T-cell (primary cell): Measurements from ENCODE around the gene EPN2. TPM values are rescaled to one million over a fixed set of nuclear protein-coding genes. Genes with fewer than 3 reads are reported as not detected.

ENCODE experiments used
- ATAC-seq, 4 experiments: fragments of 200-7000 bp in 3 of 4; fragments of 150-1000 bp in 1 of 4; cut with Tn5 transposase; replicated peaks in 1 of 4; 1 replicate in 3 of 4; 2 replicates in 1 of 4; pipeline ENCODE4 v1.10.0; 2021; ENCODE audit warnings: moderate library complexity in 3 of 4, mild to moderate bottlenecking in 2 of 4, moderate number of reproducible peaks in 1 of 4
- CTCF ChIA-PET, 2 donors: fragments of 300-600 bp; sonication (Branson Sonifier 250); formaldehyde crosslinking; loops; one replicate each; lab custom pipeline; 2022; ENCODE audit warnings: antibody characterized with exemption in 2 of 2; lab: Charles Lee
- POLR2A ChIA-PET, 2 donors: fragments of 300-600 bp; sonication (Branson Sonifier 250); formaldehyde crosslinking; loops; one replicate each; lab custom pipeline; 2022; ENCODE audit warnings: antibody characterized with exemption in 2 of 2; lab: Charles Lee
- DNase-seq, 35 experiments: peaks; one replicate each; pipeline versions ENCODE4 v3.0.0 to v3.0.0-alpha.2; 2013 to 2023
- H3K27ac ChIP-seq: one replicate; pipeline ENCODE4 v1.5.1; 2013; ENCODE audit warnings: low read length
- H3K27me3 ChIP-seq, 2 experiments: replicated peaks in 1 of 2; 1 replicate in 1 of 2; 2 replicates in 1 of 2; pipeline versions ENCODE4 v1.6.1 to v1.7.0; 2013; ENCODE audit warnings: low read length in 1 of 2, mixed read lengths in 1 of 2; ENCODE audit not compliant: control insufficient read depth in 2 of 2, insufficient read depth in 2 of 2; ENCODE audit errors: extremely low read depth in 1 of 2
- H3K36me3 ChIP-seq, 2 donors: 1 replicate in 1 of 2; 2 replicates in 1 of 2; pipeline versions ENCODE4 v1.6.1 to v1.7.0; 2013; ENCODE audit warnings: low read length in 1 of 2; ENCODE audit not compliant: control insufficient read depth in 2 of 2, insufficient read depth in 1 of 2; ENCODE audit errors: extremely low read depth in 1 of 2
- H3K4me1 ChIP-seq, 2 experiments: 1 replicate in 1 of 2; 2 replicates in 1 of 2; pipeline versions ENCODE4 v1.6.1 to v1.7.0; 2013; ENCODE audit warnings: low read length in 2 of 2, mixed read lengths in 1 of 2; ENCODE audit not compliant: insufficient read depth in 2 of 2, control insufficient read depth in 1 of 2; ENCODE audit errors: extremely low read depth in 1 of 2
- H3K4me3 ChIP-seq, 2 donors: 1 replicate in 1 of 2; 2 replicates in 1 of 2; pipeline versions ENCODE4 v1.5.1 to v1.7.0; 2013; ENCODE audit warnings: mild to moderate bottlenecking in 2 of 2, low read length in 1 of 2, moderate library complexity in 1 of 2; ENCODE audit not compliant: control insufficient read depth in 1 of 2; ENCODE audit errors: extremely low read depth in 1 of 2
- H3K9me3 ChIP-seq: 2 replicates; pipeline ENCODE4 v1.7.0; 2013
- H3K27ac Mint-ChIP-seq, 2 donors: one replicate each; pipeline ENCODE4 v1.8.0; 2020 to 2021; ENCODE audit warnings: mild to moderate bottlenecking in 2 of 2, mixed read lengths in 2 of 2
- H3K27me3 Mint-ChIP-seq, 2 donors: one replicate each; pipeline ENCODE4 v1.8.0; 2021 to 2022; ENCODE audit warnings: mixed read lengths in 2 of 2
- H3K36me3 Mint-ChIP-seq: one replicate; pipeline ENCODE4 v1.8.0; 2021; ENCODE audit warnings: mixed read lengths
- H3K4me1 Mint-ChIP-seq, 3 donors: one replicate each; pipeline ENCODE4 v1.8.0; 2020 to 2022; ENCODE audit warnings: mixed read lengths in 3 of 3, mild to moderate bottlenecking in 1 of 3
- H3K4me3 Mint-ChIP-seq, 3 donors: one replicate each; pipeline ENCODE4 v1.8.0; 2020 to 2022; ENCODE audit warnings: mild to moderate bottlenecking in 3 of 3, mixed read lengths in 3 of 3, moderate library complexity in 3 of 3
- H3K9me3 Mint-ChIP-seq, 3 donors: one replicate each; pipeline ENCODE4 v1.8.0; 2020 to 2022; ENCODE audit warnings: mixed read lengths in 3 of 3
- WGBS: methylation state at CpG from one replicate; pipeline ENCODE4 v1.1.5; 2013; ENCODE audit warnings: missing lambda C conversion rate; ENCODE audit not compliant: insufficient coverage; 5-methylcytosine and 5-hydroxymethylcytosine counted together
- total RNA-seq, 35 experiments: library from RNA in 6 of 35; stranded (reverse) in 6 of 35; fragments of 120-200 nt in 1 of 35; gene quantifications; one replicate each; pipeline versions ENCODE4 v1.2.1 to v1.2.4 and lab custom pipeline; 2013 to 2026

The EPN2 gene
- total RNA-seq, 5 donors from 2014 or later (not counting 1 experiment from before 2014, with no cell fraction given): 5.5 to 9.8 (median 8.4) TPM

- POLR2A ChIA-PET: no interaction called here
- WGBS: 91% methylated on average over 4 of the region's 4 CpGs
- CTCF ChIA-PET: no interaction called here
Measured at GRCh38 chr17:19315104-19315503, 77.9 kb downstream of the EPN2 start.

GRCh38 chr17:19316761-19317358, 79.7 kb downstream of the EPN2 start:
- no peaks in the 10 kb centered on the region for H3K4me1 ChIP-seq
- no peak overlapping the region for H3K4me3 Mint-ChIP-seq
- POLR2A ChIA-PET: no interaction called here
- H3K27ac ChIP-seq: no peak overlapping the region
- H3K4me1 Mint-ChIP-seq: no peaks in the 10 kb centered on the region
- ATAC-seq (no peak), DNase-seq (no peak)
- CTCF ChIA-PET: no interaction called here
- H3K4me3 ChIP-seq: no peak overlapping the region
- no peaks in the 10 kb centered on the region for H3K9me3 ChIP-seq
- WGBS: no CpG with 5 or more reads among the region's 3 CpGs
- H3K36me3 ChIP-seq: peaks cover 0 to 2% of the 10 kb centered on the region in 2 donors
- peaks cover 29% of the 10 kb centered on the region for H3K36me3 Mint-ChIP-seq
- H3K27me3 ChIP-seq: peaks cover 5 to 44% of the 10 kb centered on the region in 2 experiments
- H3K27ac Mint-ChIP-seq: no peak overlapping the region
- H3K9me3 Mint-ChIP-seq: no peaks in the 10 kb centered on the region
- H3K27me3 Mint-ChIP-seq: peaks cover 7 to 23% of the 10 kb centered on the region in 2 donors

More at GRCh38 chr17:19315104-19315503, 77.9 kb downstream of the EPN2 start:
- no peak for DNase-seq
- Histone ChIP-seq H3K4me3 (no peak overlapping the region), H3K27me3 (peaks cover 0 to 36% of the 10 kb centered on the region in 2 experiments), H3K9me3 (no peaks in the 10 kb centered on the region), H3K36me3 (peaks cover 0 to 2% of the 10 kb centered on the region in 2 donors), H3K27ac (no peak overlapping the region), H3K4me1 (no peaks in the 10 kb centered on the region)
- peaks cover 12 to 20% of the 10 kb centered on the region in 2 donors for H3K27me3 Mint-ChIP-seq
- no peaks in the 10 kb centered on the region for H3K4me1 Mint-ChIP-seq
- no peak for ATAC-seq
- H3K36me3 Mint-ChIP-seq: peaks cover 30% of the 10 kb centered on the region
- no peak overlapping the region for H3K27ac Mint-ChIP-seq
- H3K4me3 Mint-ChIP-seq: no peak overlapping the region
- no peaks in the 10 kb centered on the region for H3K9me3 Mint-ChIP-seq

GRCh38 chr17:19317359-19318095, 80.4 kb downstream of the EPN2 start:
- ATAC-seq: no peak
- DNase-seq: no peak
- H3K4me3 ChIP-seq: no peak overlapping the region
- no peak overlapping the region for H3K27ac ChIP-seq
- Mint-ChIP-seq H3K27me3 (peaks cover 4 to 17% of the 10 kb centered on the region in 2 donors), H3K36me3 (peaks cover 25% of the 10 kb centered on the region), H3K27ac (no peak overlapping the region), H3K4me1 (no peaks in the 10 kb centered on the region), H3K4me3 (no peak overlapping the region), H3K9me3 (no peaks in the 10 kb centered on the region)
- ChIA-PET POLR2A (no interaction called here), CTCF (no interaction called here)
- no peaks in the 10 kb centered on the region for H3K4me1 ChIP-seq
- H3K27me3 ChIP-seq: peaks cover 5 to 39% of the 10 kb centered on the region in 2 experiments
- 84% methylated on average over 19 of the region's 19 CpGs for WGBS
- H3K9me3 ChIP-seq: no peaks in the 10 kb centered on the region
- H3K36me3 ChIP-seq: peaks cover 0 to 2% of the 10 kb centered on the region in 2 donors

- Histone ChIP-seq H3K9me3 (no peaks in the 10 kb centered on the region), H3K4me1 (no peaks in the 10 kb centered on the region), H3K4me3 (no peak overlapping the region), H3K27ac (no peak overlapping the region), H3K27me3 (peaks cover 5 to 31% of the 10 kb centered on the region in 2 experiments), H3K36me3 (no peaks in the 10 kb centered on the region)
- 84% methylated on average over 4 of the region's 6 CpGs for WGBS
- Mint-ChIP-seq H3K4me1 (no peaks in the 10 kb centered on the region), H3K4me3 (no peak overlapping the region), H3K36me3 (peaks cover 25% of the 10 kb centered on the region), H3K27me3 (peaks cover 4 to 11% of the 10 kb centered on the region in 2 donors), H3K9me3 (no peaks in the 10 kb centered on the region), H3K27ac (no peak overlapping the region)
- ChIA-PET CTCF (no interaction called here), POLR2A (no interaction called here)
- DNase-seq: no peak
- ATAC-seq: no peak
Measured at GRCh38 chr17:19318611-19319010, 81.4 kb downstream of the EPN2 start.

GRCh38 chr17:19319771-19320505, 82.8 kb downstream of the EPN2 start:
- WGBS: 95% methylated on average over 9 of the region's 12 CpGs
- POLR2A ChIA-PET: no interaction called here
- H3K27ac ChIP-seq: no peak overlapping the region

GRCh38 chr17:19320876-19321275, 83.7 kb downstream of the EPN2 start:
- no peak for DNase-seq
- H3K27me3 Mint-ChIP-seq: peaks cover 0 to 5% of the 10 kb centered on the region in 2 donors
- ChIA-PET CTCF (no interaction called here), POLR2A (no interaction called here)
- peaks cover 5 to 22% of the 10 kb centered on the region in 2 experiments for H3K27me3 ChIP-seq
- peaks cover 0 to 9% (median 5%) of the 10 kb centered on the region in 3 donors for H3K9me3 Mint-ChIP-seq
- H3K27ac Mint-ChIP-seq: no peak overlapping the region
- H3K4me3 ChIP-seq: no peak overlapping the region
- no peaks in the 10 kb centered on the region for H3K36me3 ChIP-seq
- H3K4me1 Mint-ChIP-seq: no peaks in the 10 kb centered on the region
- H3K4me3 Mint-ChIP-seq: no peak overlapping the region
- no peak overlapping the region for H3K27ac ChIP-seq
- peaks cover 14% of the 10 kb centered on the region for H3K36me3 Mint-ChIP-seq
- H3K4me1 ChIP-seq: no peaks in the 10 kb centered on the region
- 75% methylated on average over 5 of the region's 5 CpGs for WGBS
- H3K9me3 ChIP-seq: no peaks in the 10 kb centered on the region
- no peak for ATAC-seq

More at GRCh38 chr17:19319771-19320505, 82.8 kb downstream of the EPN2 start:
- Histone ChIP-seq H3K4me1 (no peaks in the 10 kb centered on the region), H3K4me3 (no peak overlapping the region), H3K36me3 (no peaks in the 10 kb centered on the region), H3K9me3 (no peaks in the 10 kb centered on the region), H3K27me3 (peaks cover 5 to 27% of the 10 kb centered on the region in 2 experiments)
- CTCF ChIA-PET: no interaction called here
- ATAC-seq (no peak), DNase-seq (no peak)
- H3K27ac Mint-ChIP-seq: no peak overlapping the region
- H3K27me3 Mint-ChIP-seq: peaks cover 0 to 6% of the 10 kb centered on the region in 2 donors
- H3K4me3 Mint-ChIP-seq: no peak overlapping the region
- H3K9me3 Mint-ChIP-seq: peaks cover 0 to under 1% (median 0%) of the 10 kb centered on the region in 3 donors
- H3K4me1 Mint-ChIP-seq: no peaks in the 10 kb centered on the region
- H3K36me3 Mint-ChIP-seq: peaks cover 18% of the 10 kb centered on the region
